ENCODE data around the gene LIMS2.

Gene LIMS2

GRCh38 chr2:127622561-127623387, 52.6 kb downstream of the LIMS2 start:
- Histone ChIP-seq H3K27me3 (peaks cover 0 to 40% (median 0%) of the 10 kb centered on the region in 11 experiments; a peak in 7 of 22 replicates), H3K27ac (no peak overlapping the region), H3K4me2 (peak overlapping the region in 9 of 11 experiments; percentile 84 to 99 (median 92); a peak in 18 of 22 replicates), H3K9ac (no peak overlapping the region), H3K9me3 (replicated peaks in 1 of 11) (peaks cover 0 to 8% (median 0%) of the 10 kb centered on the region in 11 experiments; a peak in 3 of 22 replicates), H3K4me1 (peaks cover 48 to 97% (median 85%) of the 10 kb centered on the region in 10 experiments), H3K4me3 (no peak overlapping the region), H3K36me3 (no peaks in the 10 kb centered on the region), H4K20me1 (peaks cover 0 to 23% (median 0%) of the 10 kb centered on the region in 11 experiments; a peak in 6 of 22 replicates)
- no peak for TF ChIP-seq Cebpa-rat (IDR thresholded peaks at IDR 0.05)

- Histone ChIP-seq H3K4me1 (peaks cover 47 to 97% (median 82%) of the 10 kb centered on the region in 10 experiments), H3K27me3 (peaks cover 0 to 35% (median 0%) of the 10 kb centered on the region in 11 experiments; a peak in 7 of 22 replicates), H3K4me2 (peak overlapping the region in 9 of 11 experiments; percentile 66 to 99 (median 89); a peak in 16 of 22 replicates), H3K9ac (no peak overlapping the region), H4K20me1 (peaks cover 0 to 23% (median 0%) of the 10 kb centered on the region in 11 experiments; a peak in 6 of 22 replicates), H3K27ac (no peak overlapping the region), H3K9me3 (replicated peaks in 1 of 11) (peaks cover 0 to 9% (median 0%) of the 10 kb centered on the region in 11 experiments; a peak in 3 of 22 replicates), H3K36me3 (no peaks in the 10 kb centered on the region), H3K4me3 (no peak overlapping the region)
- TF ChIP-seq Cebpa-rat (IDR thresholded peaks at IDR 0.05), result no peak
These were observed 53.3 kb downstream of the LIMS2 start for GRCh38 chr2:127621981-127622431.

GRCh38 chr2:127620866-127621265, 54.5 kb downstream of the LIMS2 start:
- H3K4me2 ChIP-seq, result peak overlapping the region; percentile 39 to 99 (median 87)

DNA sequence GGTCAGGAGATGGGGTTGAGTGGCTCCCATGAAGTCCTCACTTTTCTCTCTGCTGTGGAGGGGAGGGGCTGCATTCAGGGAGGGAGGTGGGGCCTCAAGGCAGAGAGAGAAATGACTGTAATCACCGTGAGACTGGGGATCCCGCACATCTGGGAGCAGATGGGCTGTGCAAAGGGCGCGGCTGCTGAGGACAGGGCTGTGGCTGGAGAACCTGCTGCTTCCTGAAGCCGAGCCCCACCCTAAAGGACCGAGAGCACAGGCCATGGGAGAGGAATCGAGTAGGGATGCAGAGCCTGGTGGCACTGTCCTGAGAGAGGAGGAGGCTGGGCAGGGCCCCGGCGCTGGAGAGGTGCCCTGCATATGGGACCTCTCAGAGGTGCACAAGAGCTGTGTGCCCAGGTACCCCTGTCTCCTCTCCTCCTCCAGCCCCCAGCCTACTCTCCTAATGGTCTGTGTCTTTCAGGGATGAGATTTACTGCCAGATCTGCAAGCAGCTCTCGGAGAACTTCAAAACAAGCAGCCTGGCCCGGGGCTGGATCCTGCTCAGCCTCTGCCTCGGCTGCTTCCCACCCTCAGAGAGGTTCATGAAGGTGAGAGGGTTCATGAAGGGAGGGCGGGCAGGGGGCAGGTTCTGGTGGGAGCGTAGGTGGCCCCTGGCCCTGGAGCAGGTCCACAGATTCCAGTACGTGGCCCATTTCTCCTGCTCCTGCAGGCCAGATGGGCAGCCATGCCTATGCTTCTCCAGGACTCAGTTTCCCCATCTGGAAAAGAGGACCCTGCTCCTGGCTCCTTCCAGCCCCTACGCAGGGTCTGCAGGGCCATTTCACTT, 55.2 kb downstream of the LIMS2 start:
- no peaks in the 10 kb centered on the region for H3K36me3 ChIP-seq
- peak overlapping the region; percentile 39 to 99 (median 87) for H3K4me2 ChIP-seq
- no peak for TF ChIP-seq Cebpa-rat (IDR thresholded peaks at IDR 0.05)

More at GRCh38 chr2:127620866-127621265, 54.5 kb downstream of the LIMS2 start:
- Histone ChIP-seq H3K36me3 (no peaks in the 10 kb centered on the region), H3K27ac (peak overlapping the region in 2 of 11 experiments; percentile 27 to 37; a peak in 1 of 22 replicates), H4K20me1 (peaks cover 0 to 16% (median 0%) of the 10 kb centered on the region in 11 experiments; a peak in 5 of 22 replicates), H3K9me3 (replicated peaks in 1 of 11) (peaks cover 0 to 9% (median 0%) of the 10 kb centered on the region in 11 experiments; a peak in 3 of 22 replicates), H3K9ac (peak overlapping the region in 2 of 11 experiments; percentile 40 to 47; a peak in 3 of 22 replicates), H3K27me3 (peaks cover 0 to 35% (median 0%) of the 10 kb centered on the region in 11 experiments; a peak in 7 of 22 replicates), H3K4me1 (peaks cover 40 to 97% (median 82%) of the 10 kb centered on the region in 10 experiments), H3K4me3 (peak overlapping the region in 2 of 10 experiments; percentile 8 to 41; a peak in 2 of 20 replicates)
- no peak for TF ChIP-seq Cebpa-rat (IDR thresholded peaks at IDR 0.05)

DNA sequence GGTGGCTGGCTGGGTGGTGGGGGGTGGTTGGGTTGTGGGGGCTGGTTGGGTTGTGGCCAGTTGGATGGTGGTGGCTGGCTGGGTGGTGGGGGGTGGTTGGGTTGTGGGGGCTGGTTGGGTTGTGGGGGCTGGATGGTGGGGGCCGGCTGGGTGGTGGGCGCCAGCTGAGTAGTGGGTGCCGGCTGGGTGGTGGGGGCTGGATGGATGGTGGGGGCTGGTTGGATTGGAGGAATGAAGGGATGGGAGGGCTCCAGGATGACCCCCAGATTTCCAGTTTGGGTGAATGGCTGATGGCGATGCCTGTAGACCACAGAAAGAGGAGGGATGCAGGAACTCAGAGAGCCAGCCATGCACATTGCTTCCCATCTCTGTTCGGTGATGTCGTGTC, 56.1 kb downstream of the LIMS2 start:
- no peak overlapping the region for H3K4me3 ChIP-seq
- peaks cover 30 to 93% (median 78%) of the 10 kb centered on the region in 10 experiments; a peak in 19 of 20 replicates for H3K4me1 ChIP-seq
- no peaks in the 10 kb centered on the region for H3K36me3 ChIP-seq
- no peak overlapping the region for H3K27ac ChIP-seq
- H4K20me1 ChIP-seq, result peaks cover 0 to 3% (median 0%) of the 10 kb centered on the region in 11 experiments; a peak in 3 of 22 replicates
- TF ChIP-seq Cebpa-rat (IDR thresholded peaks at IDR 0.05), result no peak
- peaks cover 0 to 11% (median 5%) of the 10 kb centered on the region in 11 experiments; a peak in 19 of 22 replicates for H3K9me3 ChIP-seq (replicated peaks in 1 of 11)
- no peak overlapping the region for H3K9ac ChIP-seq
- H3K27me3 ChIP-seq, result peaks cover 0 to 30% (median 0%) of the 10 kb centered on the region in 11 experiments; a peak in 5 of 22 replicates
- peak overlapping the region in 9 of 11 experiments; percentile 66 to 99 (median 89); a peak in 16 of 22 replicates for H3K4me2 ChIP-seq

More for the DNA sequence above, 55.2 kb downstream of the LIMS2 start:
- H3K27me3 ChIP-seq, result peaks cover 0 to 35% (median 0%) of the 10 kb centered on the region in 11 experiments; a peak in 5 of 22 replicates
- H4K20me1 ChIP-seq, result peaks cover 0 to 8% (median 0%) of the 10 kb centered on the region in 11 experiments; a peak in 4 of 22 replicates
- peak overlapping the region in 2 of 10 experiments; percentile 28 to 41; a peak in 3 of 20 replicates for H3K4me3 ChIP-seq
- peak overlapping the region in 2 of 11 experiments; percentile 27 to 37; a peak in 1 of 22 replicates for H3K27ac ChIP-seq
- peaks cover 37 to 97% (median 82%) of the 10 kb centered on the region in 10 experiments; a peak in 19 of 20 replicates for H3K4me1 ChIP-seq
- peaks cover 0 to 9% (median 0%) of the 10 kb centered on the region in 11 experiments; a peak in 3 of 22 replicates for H3K9me3 ChIP-seq (replicated peaks in 1 of 11)
- peak overlapping the region in 2 of 11 experiments; percentile 40 to 47; a peak in 2 of 22 replicates for H3K9ac ChIP-seq

DNA sequence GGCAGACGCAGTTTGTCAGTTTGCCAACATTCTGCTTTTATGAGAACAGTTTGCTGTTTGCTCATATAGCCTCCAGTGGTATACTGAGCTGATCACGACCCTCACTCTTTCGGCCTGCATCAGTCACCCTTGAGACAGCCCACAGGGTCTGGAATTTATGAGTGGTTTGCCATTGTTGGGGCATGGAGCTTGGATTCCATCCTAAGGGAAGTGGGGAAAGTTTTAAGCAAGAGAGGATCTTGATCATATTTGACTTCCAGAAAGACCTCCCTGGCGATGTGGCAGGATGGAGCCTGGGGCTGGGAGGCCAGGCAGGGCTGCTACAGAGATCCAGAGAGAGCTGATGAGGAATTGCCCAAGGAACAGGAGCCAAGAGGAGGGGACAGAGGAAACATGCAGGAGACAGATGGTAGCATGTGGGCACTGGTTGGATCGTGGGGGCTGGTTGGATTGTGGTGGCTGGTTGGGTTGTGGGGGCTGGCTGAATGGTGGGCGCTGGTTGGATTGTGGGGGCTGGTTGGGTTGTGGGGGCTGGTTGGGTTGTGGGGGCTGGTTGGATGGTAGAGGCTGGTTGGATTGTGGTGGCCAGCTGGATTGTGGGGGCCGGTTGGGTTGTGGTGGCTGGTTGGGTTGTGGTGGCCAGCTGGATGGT, 56.7 kb downstream of the LIMS2 start:
- peaks cover 0 to 30% (median 0%) of the 10 kb centered on the region in 11 experiments; a peak in 5 of 22 replicates for H3K27me3 ChIP-seq
- no peaks in the 10 kb centered on the region for H3K36me3 ChIP-seq
- no peak for TF ChIP-seq Cebpa-rat (IDR thresholded peaks at IDR 0.05)
- H3K4me2 ChIP-seq, result peak overlapping the region in 5 of 11 experiments; percentile 14 to 25 (median 16); a peak in 3 of 22 replicates
- peaks cover 25 to 87% (median 73%) of the 10 kb centered on the region in 10 experiments; a peak in 19 of 20 replicates for H3K4me1 ChIP-seq
- H4K20me1 ChIP-seq, result peaks cover 0 to 3% (median 0%) of the 10 kb centered on the region in 11 experiments; a peak in 3 of 22 replicates
- H3K9ac ChIP-seq, result no peak overlapping the region
- H3K27ac ChIP-seq, result no peak overlapping the region
- H3K9me3 ChIP-seq (replicated peaks in 1 of 11), result peaks cover 5 to 17% (median 11%) of the 10 kb centered on the region in 11 experiments
- no peak overlapping the region for H3K4me3 ChIP-seq

- Histone ChIP-seq H3K27me3 (peaks cover 0 to 30% (median 0%) of the 10 kb centered on the region in 11 experiments; a peak in 5 of 22 replicates), H3K4me3 (no peak overlapping the region), H3K36me3 (no peaks in the 10 kb centered on the region), H3K4me2 (peak overlapping the region; percentile 8 to 87 (median 70); a peak in 21 of 22 replicates), H4K20me1 (peaks cover 0 to 2% (median 0%) of the 10 kb centered on the region in 11 experiments; a peak in 2 of 22 replicates), H3K4me1 (peaks cover 9 to 58% (median 43%) of the 10 kb centered on the region in 10 experiments; a peak in 19 of 20 replicates), H3K27ac (no peak overlapping the region), H3K9me3 (replicated peaks in 1 of 11) (peaks cover 35 to 47% (median 41%) of the 10 kb centered on the region in 11 experiments), H3K9ac (peak overlapping the region in 3 of 11 experiments; percentile 6 to 43 (median 37); a peak in 4 of 22 replicates)
- TF ChIP-seq Cebpa-rat (IDR thresholded peaks at IDR 0.05), result no peak; a peak in 1 of 22 replicates
These were observed 59.7 kb downstream of the LIMS2 start for GRCh38 chr2:127615511-127616166.

All from BLaER1 treated with 17β-estradiol and CSF1 and Interleukin-3, amounts not matched to agents 10 nM and 100 nM (cell line).